ENCODE results near the gene ITGB3BP.

DNA sequence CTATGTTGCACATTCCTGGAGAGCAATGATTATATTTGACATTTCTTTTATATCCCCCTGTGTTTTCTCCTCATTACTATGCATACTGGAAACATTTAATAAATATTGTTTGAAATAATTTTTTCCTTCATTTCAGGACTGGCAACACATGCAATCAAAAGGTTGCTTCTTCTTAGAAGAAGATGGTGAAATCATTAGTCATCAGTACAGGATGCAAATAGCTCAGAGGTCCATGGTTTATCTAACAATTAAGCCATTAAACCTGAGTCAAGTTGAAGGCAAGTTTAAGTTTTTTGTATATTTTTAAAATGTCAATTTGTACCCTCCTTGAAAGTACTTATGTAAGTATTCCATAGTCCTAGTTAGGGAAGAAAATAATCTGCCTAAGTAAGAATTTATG is 22.8 kb upstream of the ITGB3BP start:
- TF ChIP-seq, protein P1, sequence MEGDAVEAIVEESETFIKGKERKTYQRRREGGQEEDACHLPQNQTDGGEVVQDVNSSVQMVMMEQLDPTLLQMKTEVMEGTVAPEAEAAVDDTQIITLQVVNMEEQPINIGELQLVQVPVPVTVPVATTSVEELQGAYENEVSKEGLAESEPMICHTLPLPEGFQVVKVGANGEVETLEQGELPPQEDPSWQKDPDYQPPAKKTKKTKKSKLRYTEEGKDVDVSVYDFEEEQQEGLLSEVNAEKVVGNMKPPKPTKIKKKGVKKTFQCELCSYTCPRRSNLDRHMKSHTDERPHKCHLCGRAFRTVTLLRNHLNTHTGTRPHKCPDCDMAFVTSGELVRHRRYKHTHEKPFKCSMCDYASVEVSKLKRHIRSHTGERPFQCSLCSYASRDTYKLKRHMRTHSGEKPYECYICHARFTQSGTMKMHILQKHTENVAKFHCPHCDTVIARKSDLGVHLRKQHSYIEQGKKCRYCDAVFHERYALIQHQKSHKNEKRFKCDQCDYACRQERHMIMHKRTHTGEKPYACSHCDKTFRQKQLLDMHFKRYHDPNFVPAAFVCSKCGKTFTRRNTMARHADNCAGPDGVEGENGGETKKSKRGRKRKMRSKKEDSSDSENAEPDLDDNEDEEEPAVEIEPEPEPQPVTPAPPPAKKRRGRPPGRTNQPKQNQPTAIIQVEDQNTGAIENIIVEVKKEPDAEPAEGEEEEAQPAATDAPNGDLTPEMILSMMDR (IDR thresholded peaks at IDR 0.05), result no peak
- no peak for TF ChIP-seq POLR2A (IDR thresholded peaks at IDR 0.05)
